ENCODE data around the gene CLDN18. TPM values are rescaled to one million over a fixed set of nuclear protein-coding genes. Genes with fewer than 3 reads are reported as not detected.
A peak's percentile ranks its signal among the peaks of the same experiment; 100 is the strongest.

Gene CLDN18
- total RNA-seq, 1 donor from 2014 or later: 162 TPM

- Histone ChIP-seq H3K9me3 (no peaks in the 10 kb centered on the region), H3K27ac (no peak overlapping the region), H3K4me1 (no peaks in the 10 kb centered on the region), H3K27me3 (ENCODE audit: low read depth) (no peaks in the 10 kb centered on the region), H3K36me3 (no peaks in the 10 kb centered on the region), H3K4me3 (no peak overlapping the region)
- ATAC-seq (no peak), DNase-seq (no peak)
- intact Hi-C loops (cut with DNase I): no loop called here
- no peak for TF ChIP-seq CTCF (IDR thresholded peaks at IDR 0.05)
Measured at GRCh38 chr3:138043266-138044029, 33.5 kb downstream of the CLDN18 start.

- intact Hi-C loops (cut with DNase I): no loop called here
- H3K4me1 ChIP-seq: no peaks in the 10 kb centered on the region
- no peak for DNase-seq
- H3K27ac ChIP-seq: no peak overlapping the region
- peak; percentile 60 to 63 for ATAC-seq
- no peaks in the 10 kb centered on the region for H3K9me3 ChIP-seq
- no peaks in the 10 kb centered on the region for H3K36me3 ChIP-seq
- H3K4me3 ChIP-seq: no peak overlapping the region
- H3K27me3 ChIP-seq (ENCODE audit: low read depth): no peaks in the 10 kb centered on the region
- TF ChIP-seq CTCF (IDR thresholded peaks at IDR 0.05): no peak
Measured at GRCh38 chr3:138046085-138046484, 36.1 kb downstream of the CLDN18 start.

GRCh38 chr3:138046955-138047354, 37.0 kb downstream of the CLDN18 start:
- no peaks in the 10 kb centered on the region for H3K36me3 ChIP-seq
- intact Hi-C loops (cut with DNase I): no loop called here

GRCh38 chr3:138047596-138048158, 37.7 kb downstream of the CLDN18 start:
- intact Hi-C loops (cut with DNase I): no loop called here
- no peaks in the 10 kb centered on the region for H3K36me3 ChIP-seq
- DNase-seq (no peak), ATAC-seq (no peak)
- no peaks in the 10 kb centered on the region for H3K9me3 ChIP-seq
- no peaks in the 10 kb centered on the region for H3K4me1 ChIP-seq
- TF ChIP-seq CTCF (IDR thresholded peaks at IDR 0.05): no peak
- no peak overlapping the region for H3K27ac ChIP-seq
- H3K27me3 ChIP-seq (ENCODE audit: low read depth): no peaks in the 10 kb centered on the region
- H3K4me3 ChIP-seq: no peak overlapping the region

More at GRCh38 chr3:138046955-138047354, 37.0 kb downstream of the CLDN18 start:
- ATAC-seq: peak in 1 of 2 donors; percentile 11
- no peaks in the 10 kb centered on the region for H3K4me1 ChIP-seq
- H3K27me3 ChIP-seq (ENCODE audit: low read depth): no peaks in the 10 kb centered on the region
- H3K4me3 ChIP-seq: no peak overlapping the region
- H3K27ac ChIP-seq: no peak overlapping the region
- no peaks in the 10 kb centered on the region for H3K9me3 ChIP-seq
- no peak for DNase-seq
- no peak for TF ChIP-seq CTCF (IDR thresholded peaks at IDR 0.05)

GRCh38 chr3:138049157-138049919, 39.4 kb downstream of the CLDN18 start:
- ATAC-seq: peak in 1 of 2 donors; percentile 48

More at GRCh38 chr3:138049157-138049919, 39.4 kb downstream of the CLDN18 start:
- no peak for TF ChIP-seq CTCF (IDR thresholded peaks at IDR 0.05)
- H3K27ac ChIP-seq: no peak overlapping the region
- H3K4me3 ChIP-seq: no peak overlapping the region
- no peak for DNase-seq
- H3K36me3 ChIP-seq: peaks cover 8% of the 10 kb centered on the region
- no peaks in the 10 kb centered on the region for H3K4me1 ChIP-seq
- H3K27me3 ChIP-seq (ENCODE audit: low read depth): no peaks in the 10 kb centered on the region
- H3K9me3 ChIP-seq: no peaks in the 10 kb centered on the region
- intact Hi-C loops (cut with DNase I): no loop called here

Measured in lower lobe of right lung (tissue), 2 donors.